ENCODE results near the gene RPP25.

The RPP25 gene

DNA sequence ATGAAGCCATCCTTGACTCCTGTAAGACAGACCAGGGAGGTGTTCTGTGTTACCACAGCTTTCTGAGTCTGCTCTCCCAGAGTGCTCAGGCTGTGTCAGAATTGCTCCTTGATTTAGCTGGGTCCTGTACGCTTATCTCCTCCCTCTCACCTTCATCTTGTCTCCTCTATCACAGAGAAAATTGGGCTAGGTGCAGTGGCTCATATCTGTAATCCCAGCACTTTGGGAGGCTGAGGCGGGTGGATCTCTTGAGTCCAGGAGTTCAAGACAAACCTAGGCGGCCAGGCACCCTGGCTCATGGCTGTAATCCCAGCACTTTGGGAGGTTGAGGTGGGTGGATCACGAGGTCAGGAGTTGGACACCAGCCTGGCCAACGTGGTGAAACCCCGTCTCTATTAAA, 44.7 kb upstream of the RPP25 start:
- Histone ChIP-seq H3K9me3 (ENCODE audit: control insufficient read depth, insufficient read depth, low read depth, low read length) (no peaks in the 10 kb centered on the region), H3K4me1 (ENCODE audit: control insufficient read depth, insufficient read depth, low read length) (no peaks in the 10 kb centered on the region), H3K36me3 (ENCODE audit: control insufficient read depth in 2 of 2, insufficient read depth in 1 of 2, low read length in 2 of 2) (no peaks in the 10 kb centered on the region), H3K4me3 (ENCODE audit: low read depth, low read length) (no peak overlapping the region), H3K27ac (ENCODE audit: extremely low read depth, low read depth, low read length) (no peak overlapping the region)
- POLR2A ChIA-PET = interaction anchor here (0.6 to 1.5 kb wide), 5 partner anchors 22 to 177 kb away, joined by 3 to 8 read pairs (median 3); partner anchors contain the start of genes FAM219B and PPCDC
- CTCF ChIA-PET = interaction anchor here (0.6 to 0.7 kb wide), 3 partner anchors 13 to 352 kb away, joined by 3 to 8 read pairs (median 3); no protein-coding TSS in a partner anchor
- TF ChIP-seq YY2 (tag by site-specific recombination; IDR thresholded peaks at IDR 0.05) (no peak), ZNF571 (tag by site-specific recombination; IDR thresholded peaks at IDR 0.05) (no peak), ZBTB8A (tag by site-specific recombination; IDR thresholded peaks at IDR 0.05) (no peak), ZNF449 (tag by site-specific recombination; IDR thresholded peaks at IDR 0.05) (no peak)
- TF ChIP-seq, protein P1, sequence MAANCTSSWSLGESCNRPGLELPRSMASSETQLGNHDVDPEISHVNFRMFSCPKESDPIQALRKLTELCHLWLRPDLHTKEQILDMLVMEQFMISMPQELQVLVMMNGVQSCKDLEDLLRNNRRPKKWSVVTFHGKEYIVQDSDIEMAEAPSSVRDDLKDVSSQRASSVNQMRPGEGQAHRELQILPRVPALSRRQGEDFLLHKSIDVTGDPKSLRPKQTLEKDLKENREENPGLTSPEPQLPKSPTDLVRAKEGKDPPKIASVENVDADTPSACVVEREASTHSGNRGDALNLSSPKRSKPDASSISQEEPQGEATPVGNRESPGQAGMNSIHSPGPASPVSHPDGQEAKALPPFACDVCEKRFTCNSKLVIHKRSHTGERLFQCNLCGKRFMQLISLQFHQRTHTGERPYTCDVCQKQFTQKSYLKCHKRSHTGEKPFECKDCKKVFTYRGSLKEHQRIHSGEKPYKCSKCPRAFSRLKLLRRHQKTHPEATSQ (tag by site-specific recombination; IDR thresholded peaks at IDR 0.05) = no peak

DNA sequence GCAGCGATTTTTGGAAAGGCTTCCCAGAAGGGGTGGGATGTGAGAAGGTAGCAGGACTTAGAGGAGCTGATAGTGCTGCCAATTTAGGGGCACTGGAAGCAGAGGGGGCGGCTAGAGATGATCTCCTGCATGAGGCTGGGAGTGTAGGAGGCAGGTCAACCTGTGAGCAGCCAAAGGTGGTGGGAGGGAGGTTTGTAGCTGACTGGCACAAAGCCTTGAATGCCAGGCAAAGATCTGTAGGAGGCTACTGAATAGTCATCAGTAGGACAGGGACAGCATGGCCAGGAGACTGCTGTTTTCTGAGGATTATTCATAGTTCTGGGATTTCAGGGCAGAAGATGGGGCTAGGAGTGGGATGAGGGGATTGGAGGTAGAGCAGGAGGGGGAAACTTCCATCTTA, 41.0 kb upstream of the RPP25 start:
- Histone ChIP-seq H3K36me3 (ENCODE audit: control insufficient read depth in 2 of 2, insufficient read depth in 1 of 2, low read length in 2 of 2) (no peaks in the 10 kb centered on the region), H3K4me1 (ENCODE audit: control insufficient read depth, insufficient read depth, low read length) (no peaks in the 10 kb centered on the region; the same call in 1 of the 2 replicates), H3K9me3 (ENCODE audit: control insufficient read depth, insufficient read depth, low read depth, low read length) (no peaks in the 10 kb centered on the region), H3K27ac (ENCODE audit: extremely low read depth, low read depth, low read length) (no peak overlapping the region), H3K4me3 (ENCODE audit: low read depth, low read length) (no peak overlapping the region)
- ChIA-PET CTCF (interaction anchor here (1.1 kb wide), 1 partner anchor 32 kb away, joined by 3 read pairs; no protein-coding TSS in a partner anchor), POLR2A (no interaction called here)
- TF ChIP-seq EGR2 (tag by site-specific recombination; IDR thresholded peaks at IDR 0.05; ENCODE audit: low read depth) = peak; percentile 95
- no peak for TF ChIP-seq ZNF501 (tag by site-specific recombination; IDR thresholded peaks at IDR 0.05)
- no peak for TF ChIP-seq ZNF621 (tag by site-specific recombination; IDR thresholded peaks at IDR 0.05)
- TF ChIP-seq ZFP41 (tag by site-specific recombination; IDR thresholded peaks at IDR 0.05; ENCODE audit: borderline replicate concordance) = no peak
- no peak for TF ChIP-seq ZBTB26 (tag by site-specific recombination; optimal IDR thresholded peaks at IDR 0.05)
- TF ChIP-seq GLI4 (tag by site-specific recombination; IDR thresholded peaks at IDR 0.05) = peak; percentile 75; the same call in 1 of the 2 replicates
- TF ChIP-seq ZFHX2 (tag by site-specific recombination; conservative IDR thresholded peaks at IDR 0.05) = peak; percentile 96

GRCh38 chr15:74997141-74997540, 40.6 kb upstream of the RPP25 start:
- Histone ChIP-seq H3K4me1 (ENCODE audit: control insufficient read depth, insufficient read depth, low read length) (no peaks in the 10 kb centered on the region; the same call in 1 of the 2 replicates), H3K9me3 (ENCODE audit: control insufficient read depth, insufficient read depth, low read depth, low read length) (no peaks in the 10 kb centered on the region), H3K36me3 (ENCODE audit: control insufficient read depth in 2 of 2, insufficient read depth in 1 of 2, low read length in 2 of 2) (no peaks in the 10 kb centered on the region), H3K4me3 (ENCODE audit: low read depth, low read length) (no peak overlapping the region), H3K27ac (ENCODE audit: extremely low read depth, low read depth, low read length) (no peak overlapping the region)
- ChIA-PET POLR2A (interaction anchor here (3.0 kb wide), 1 partner anchor 26 kb away, joined by 22 read pairs; the partner anchor contains the start of gene PPCDC), CTCF (interaction anchor here (1.1 kb wide), 1 partner anchor 32 kb away, joined by 3 read pairs; no protein-coding TSS in a partner anchor)
- no peak for TF ChIP-seq ZNF48 (tag by site-specific recombination; IDR thresholded peaks at IDR 0.05)
- TF ChIP-seq ZNF398 (tag by site-specific recombination; IDR thresholded peaks at IDR 0.05) = peak; percentile 53; the same call in 1 of the 2 replicates
- TF ChIP-seq SP2 (tag by site-specific recombination; IDR thresholded peaks at IDR 0.05) = peak; percentile 28; the same call in 1 of the 2 replicates
- TF ChIP-seq MZF1 (tag by site-specific recombination; IDR thresholded peaks at IDR 0.05; ENCODE audit: borderline replicate concordance) = 0 out of 2 replicates have a peak, but pooled peaks have one; percentile 24

Data from HEK293 (cell line).